ENCODE results near the gene CALCOCO1.

GRCh38 chr12:53740130-53740491 is 12.9 kb upstream of the CALCOCO1 start:
- TF ChIP-seq CTCF (IDR thresholded peaks at IDR 0.05), result no peak
- TF ChIP-seq POLR2A (IDR thresholded peaks at IDR 0.05), result no peak

Data from thyroid gland (tissue), 4 donors.